HG03095 (cell line): ENCODE measurements around the gene PLEKHG4B.

Source experiments
- ATAC-seq: cut with Tn5 transposase; IDR thresholded peaks from one replicate; pipeline ENCODE4 v1.9.1; 2021; ENCODE audit warnings: moderate library complexity; ENCODE audit not compliant: unreplicated experiment

Gene PLEKHG4B

DNA sequence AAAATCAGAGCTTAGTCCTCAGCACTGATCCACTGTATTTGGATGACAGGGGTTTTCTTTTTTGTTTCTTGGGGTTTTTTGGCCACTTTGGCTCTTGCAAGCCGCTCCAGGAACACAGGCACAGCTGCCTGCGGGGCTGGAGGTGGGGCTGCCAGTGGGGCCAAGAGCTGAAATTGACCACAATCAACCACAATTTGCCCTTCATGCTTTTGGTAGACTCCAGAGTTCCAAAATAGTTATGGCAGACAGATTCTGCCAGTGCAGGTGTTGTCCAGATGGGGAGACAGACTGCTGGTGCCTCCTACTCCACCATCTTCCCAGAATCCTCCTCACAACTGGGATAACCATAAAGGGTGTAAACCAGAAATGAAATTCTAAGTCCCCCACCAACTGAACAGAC, 36.5 kb downstream of the PLEKHG4B start:
- no peak for ATAC-seq

DNA sequence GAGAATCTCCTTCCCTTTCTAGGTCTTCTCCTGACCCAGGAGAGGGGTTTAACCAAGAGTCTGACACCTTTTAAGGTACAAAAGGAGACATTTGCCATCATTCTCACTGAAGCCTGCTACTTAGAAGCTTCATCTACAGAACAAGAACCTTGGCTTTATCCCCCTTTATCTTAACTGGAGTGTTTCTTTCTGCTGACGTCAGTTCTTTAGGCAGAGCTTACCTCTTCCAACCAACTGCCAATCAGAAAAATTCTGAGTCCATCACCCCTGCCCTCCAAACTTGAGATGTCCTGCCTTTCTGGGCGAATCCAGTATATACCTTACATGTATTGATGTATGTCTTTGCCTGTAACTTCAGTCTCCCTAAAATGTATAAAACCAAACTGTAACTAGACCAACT, 37.2 kb downstream of the PLEKHG4B start:
- ATAC-seq, result no peak

DNA sequence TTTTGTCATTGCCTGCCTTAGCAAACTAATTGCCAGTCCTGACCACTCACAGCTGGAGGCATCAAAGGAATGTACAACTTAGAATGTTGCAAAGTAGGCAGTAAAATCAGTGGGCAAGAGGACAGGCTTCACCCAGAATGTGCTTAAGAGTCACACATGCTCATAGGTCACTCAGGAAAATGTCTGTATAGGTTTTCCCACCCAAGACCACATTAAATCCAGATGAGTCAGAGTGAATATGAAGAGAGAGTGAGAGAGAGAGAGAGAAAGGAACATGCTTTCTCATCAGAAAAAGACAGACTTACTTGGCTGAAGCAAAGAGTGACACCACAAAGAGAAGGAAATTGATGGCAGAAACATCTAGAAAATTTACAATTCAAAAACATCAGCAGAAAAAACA, 37.9 kb downstream of the PLEKHG4B start:
- no peak for ATAC-seq

DNA sequence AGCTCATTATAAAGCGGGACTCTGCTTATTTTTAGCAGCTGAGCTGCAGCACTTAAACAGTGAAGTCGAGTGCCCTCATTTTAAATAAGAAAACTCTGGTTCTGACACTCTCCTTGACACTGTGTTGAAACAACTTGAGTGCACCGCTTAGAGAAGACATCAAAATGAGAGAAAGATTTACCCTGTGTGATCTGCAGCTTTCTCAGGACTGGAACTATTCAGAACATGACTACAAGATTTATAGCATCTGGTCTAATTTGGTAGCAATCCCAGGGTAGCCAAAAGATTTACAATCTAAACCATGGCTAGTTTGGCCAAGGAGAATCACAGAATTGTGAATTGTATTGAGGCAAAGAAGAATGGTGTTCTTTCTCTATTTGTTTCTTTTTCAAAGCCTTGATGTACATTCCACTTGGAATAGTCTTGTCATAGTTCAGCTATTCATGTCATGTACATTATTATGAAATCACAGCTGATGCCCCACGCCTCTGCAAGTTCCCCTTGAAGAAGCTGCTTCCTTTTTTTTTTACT, 38.7 kb downstream of the PLEKHG4B start:
- ATAC-seq, result no peak

DNA sequence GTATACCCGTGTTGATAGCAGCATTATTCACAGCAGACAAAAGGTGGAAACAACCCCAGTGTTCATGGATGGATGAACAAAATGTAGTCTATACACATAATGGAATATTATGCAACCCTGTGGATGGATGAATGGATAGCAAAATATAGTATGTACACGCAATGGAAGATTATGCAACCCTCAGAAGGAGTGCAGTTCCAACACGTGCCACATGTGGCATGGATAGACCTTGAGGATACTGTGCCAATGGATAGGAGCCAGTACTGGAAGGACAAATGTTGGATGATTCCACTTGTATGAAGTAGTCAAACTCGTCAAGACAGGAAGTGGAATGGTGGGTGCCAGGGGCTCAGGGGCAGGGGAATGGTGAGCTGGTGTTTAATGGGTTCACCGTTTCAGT, 44.9 kb downstream of the PLEKHG4B start:
- ATAC-seq, result no peak

DNA sequence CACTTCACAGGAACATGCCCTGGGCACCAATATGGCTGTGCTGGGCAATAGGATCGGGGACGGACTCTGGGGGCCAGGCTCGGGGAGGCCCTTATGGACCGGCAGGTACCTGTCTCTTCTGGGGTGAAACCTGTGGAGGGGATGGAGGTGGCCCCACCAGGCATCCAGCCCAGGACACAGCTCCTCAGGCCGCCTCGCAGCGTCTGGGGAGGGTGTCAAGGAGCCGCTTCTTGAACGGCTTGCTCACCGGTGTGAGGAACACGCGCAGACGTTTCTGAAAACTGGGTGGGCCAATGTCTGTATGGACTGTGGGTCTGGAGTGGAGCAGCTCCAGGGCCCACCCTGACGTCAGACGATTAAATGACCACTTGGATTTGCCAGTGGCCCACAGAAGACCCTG, 45.8 kb downstream of the PLEKHG4B start:
- ATAC-seq, result no peak

DNA sequence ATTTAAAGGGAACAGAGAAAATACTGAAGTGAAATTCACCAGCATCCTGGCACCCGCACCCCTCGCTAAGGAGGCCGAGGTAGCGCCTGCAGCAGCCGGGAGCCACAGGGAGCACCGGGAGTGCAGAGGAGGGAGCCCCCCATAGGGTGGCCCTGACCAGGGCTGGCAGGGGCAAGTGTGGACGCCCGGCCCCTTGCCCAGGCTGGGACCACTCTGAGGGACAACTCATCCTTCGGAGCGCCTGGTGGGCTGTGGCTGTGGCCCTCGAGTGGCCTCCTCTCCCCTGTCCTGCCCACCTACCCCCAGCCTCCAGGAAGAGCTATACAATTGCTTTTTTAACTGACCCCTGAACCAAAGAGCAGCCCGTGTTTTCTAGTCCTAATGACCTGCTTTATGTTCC, 47.0 kb downstream of the PLEKHG4B start:
- no peak for ATAC-seq

DNA sequence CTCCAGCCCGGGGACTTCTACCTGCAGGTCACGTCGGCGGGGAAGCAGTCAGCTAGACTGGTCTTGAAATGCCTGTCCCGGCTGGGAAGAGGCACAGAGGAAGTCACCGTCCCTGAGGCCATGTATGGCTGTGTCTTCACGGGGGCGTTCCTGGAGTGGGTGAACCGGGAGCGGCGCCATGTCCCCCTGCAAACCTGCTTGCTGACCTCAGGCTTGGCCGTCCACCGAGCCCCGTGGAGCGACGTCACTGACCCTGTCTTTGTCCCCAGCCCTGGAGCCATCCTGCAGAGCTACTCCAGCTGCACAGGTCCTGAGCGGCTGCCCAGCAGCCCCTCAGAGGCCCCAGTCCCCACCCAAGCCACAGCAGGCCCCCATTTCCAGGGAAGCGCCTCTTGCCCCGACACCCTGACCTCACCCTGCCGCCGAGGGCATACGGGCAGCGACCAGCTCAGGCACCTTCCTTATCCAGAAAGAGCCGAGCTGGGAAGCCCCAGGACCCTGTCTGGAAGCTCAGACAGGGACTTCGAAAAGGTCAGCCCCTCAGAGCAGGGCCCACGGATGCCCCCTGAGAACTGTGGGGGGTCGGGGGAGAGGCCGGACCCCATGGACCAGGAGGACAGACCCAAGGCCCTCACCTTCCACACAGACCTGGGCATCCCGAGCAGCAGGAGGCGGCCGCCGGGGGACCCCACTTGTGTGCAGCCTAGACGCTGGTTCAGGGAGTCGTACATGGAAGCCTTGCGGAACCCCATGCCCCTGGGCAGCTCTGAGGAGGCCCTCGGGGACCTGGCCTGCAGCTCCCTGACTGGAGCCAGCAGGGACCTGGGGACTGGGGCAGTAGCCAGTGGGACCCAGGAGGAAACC, 47.8 kb downstream of the PLEKHG4B start:
- no peak for ATAC-seq

DNA sequence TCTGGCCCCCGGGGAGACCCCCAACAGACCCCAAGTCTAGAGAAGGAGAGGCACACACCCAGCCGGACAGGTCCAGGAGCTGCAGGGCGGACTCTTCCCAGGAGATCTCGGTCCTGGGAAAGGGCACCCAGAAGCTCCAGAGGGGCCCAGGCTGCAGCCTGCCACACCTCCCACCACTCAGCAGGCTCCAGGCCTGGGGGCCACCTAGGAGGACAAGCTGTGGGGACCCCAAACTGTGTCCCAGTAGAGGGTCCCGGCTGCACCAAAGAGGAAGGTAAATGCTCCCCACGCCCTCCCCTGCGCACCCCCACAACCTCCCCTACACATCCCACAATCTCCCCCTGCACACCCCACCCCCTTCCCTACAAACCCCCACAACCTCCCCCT, 48.5 kb downstream of the PLEKHG4B start:
- ATAC-seq, result no peak

DNA sequence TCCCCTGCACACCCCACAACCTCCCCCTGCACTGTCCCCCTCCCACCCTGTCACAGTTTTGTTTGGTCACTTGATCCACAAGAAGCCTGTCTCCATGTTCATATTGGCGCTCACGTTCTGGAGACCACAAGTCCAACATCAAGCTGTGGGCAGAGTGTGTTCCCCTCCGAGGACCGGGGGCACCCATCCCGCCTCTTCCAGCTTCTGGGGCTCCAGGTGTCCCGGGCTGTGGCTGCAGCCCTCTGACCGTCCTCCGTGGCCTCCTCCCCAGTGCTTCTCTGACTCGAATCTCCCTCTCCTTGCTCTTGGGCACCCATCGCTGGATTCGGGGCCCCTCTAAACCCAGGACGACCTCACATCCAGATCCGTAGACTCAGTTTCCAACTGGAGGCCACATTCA, 49.2 kb downstream of the PLEKHG4B start:
- ATAC-seq, result no peak

DNA sequence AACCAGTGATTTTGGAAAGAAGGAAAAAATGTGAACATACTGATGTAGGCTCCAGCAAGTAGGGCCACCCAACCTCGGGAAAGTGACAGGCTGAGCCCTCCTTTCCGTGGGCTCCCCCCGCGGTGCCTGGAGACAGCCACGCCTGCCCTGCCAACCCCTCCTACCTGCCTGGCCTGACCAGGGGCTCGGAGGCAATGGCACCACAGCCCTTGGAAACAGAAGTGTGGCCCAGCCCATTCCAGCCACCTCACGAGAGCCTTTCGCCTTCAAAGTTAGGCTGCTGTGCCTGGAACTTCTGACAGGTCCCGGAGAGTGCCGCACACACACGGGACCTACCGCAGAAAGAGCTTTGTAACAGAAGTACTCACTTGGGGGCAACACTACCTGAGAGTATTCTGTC, 49.8 kb downstream of the PLEKHG4B start:
- ATAC-seq, result no peak

DNA sequence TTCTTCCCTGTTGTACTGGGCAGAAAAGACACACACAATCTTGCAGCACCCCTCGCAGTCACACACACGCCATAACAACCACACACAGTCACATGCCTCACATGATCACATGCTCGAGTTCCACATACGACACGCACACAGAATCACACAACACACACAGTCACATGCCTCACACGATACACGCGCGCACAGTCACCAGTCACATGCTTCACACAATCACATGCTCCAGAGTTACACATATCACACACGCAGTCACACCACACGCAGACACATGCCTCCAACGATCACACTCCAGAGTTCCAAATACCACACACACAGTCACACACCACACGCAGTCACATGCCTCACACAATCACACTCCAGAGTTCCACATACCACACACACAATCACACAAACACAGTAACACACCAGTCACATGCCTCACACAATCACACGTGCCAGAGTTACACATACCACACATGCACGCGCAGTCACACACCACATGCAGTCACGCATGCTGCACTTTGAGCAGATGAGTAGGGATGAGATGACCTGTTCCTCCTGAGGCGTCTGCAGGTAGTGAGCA, 50.4 kb downstream of the PLEKHG4B start:
- ATAC-seq, result no peak

DNA sequence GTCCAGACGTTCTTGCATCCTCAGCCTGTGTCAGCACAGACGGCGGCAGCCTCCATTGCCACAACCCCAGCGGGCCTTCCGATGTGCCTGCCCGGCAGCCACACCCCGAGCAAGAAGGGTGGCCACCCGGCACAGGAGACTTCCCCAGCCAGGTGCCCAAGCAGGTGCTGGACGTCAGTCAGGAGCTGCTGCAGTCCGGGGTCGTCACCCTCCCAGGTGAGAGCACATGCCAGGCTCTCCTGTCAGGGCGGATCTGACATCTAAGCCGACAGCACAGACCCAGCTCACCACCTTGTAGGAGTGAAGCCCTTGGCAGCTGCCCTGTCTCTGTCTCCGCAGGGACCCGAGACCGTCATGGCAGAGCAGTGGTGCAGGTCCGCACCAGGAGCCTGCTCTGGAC, 51.1 kb downstream of the PLEKHG4B start:
- ATAC-seq, result no peak

DNA sequence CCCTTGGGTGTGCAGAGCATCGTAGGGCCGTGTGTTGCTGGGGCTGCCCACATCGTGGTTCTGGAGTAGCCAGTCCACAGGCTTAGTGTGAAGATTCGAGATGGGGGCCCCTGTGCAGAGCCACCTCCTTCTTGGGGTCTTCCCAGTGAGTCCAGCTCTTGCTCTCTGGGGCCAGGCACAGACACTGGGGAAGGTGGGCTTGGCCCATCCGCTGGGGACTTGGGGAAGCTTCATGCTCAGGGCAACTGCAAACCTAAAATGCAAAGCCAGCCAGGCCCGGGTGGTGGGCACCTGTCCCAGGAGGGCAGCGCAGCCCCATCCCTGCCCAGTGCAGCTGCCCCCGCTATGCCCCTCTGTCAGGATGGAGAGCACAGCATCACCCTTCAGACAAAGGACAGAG, 53.0 kb downstream of the PLEKHG4B start:
- no peak for ATAC-seq

DNA sequence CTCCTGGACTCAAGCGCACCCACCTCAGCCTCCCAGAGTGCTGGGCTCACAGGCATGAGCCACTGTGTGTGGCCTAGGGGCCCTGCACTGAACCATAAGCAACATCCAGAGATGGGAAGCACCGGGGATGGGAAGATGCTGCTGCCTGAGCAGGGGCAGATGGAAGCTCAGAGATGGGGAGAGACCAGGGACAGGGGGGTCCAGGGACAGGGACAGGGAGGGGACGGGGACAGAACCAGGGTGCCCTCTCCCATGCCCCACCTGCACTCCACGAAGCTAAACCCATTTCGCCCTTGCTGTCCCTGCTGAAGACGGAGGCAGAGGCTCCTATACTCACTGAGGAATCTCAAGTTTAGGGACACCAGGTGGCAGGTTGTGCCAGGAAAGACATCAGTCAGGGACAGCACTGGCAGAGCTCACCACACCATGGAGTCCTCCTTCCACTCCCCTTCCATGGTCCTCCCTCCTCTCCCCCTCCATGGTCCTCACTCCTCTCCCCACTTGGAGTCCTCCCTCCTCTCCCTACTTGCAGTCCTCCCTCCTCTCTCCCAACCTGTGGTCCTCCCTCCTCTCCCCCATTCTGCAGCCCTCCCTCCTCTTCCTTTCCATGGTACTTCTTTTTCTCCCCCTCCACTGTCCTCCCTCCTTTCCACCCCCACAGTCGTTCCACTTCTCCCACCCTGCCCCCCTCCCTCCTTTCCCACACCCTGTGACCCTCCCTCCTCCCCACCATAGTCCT, 53.8 kb downstream of the PLEKHG4B start:
- ATAC-seq, result no peak

DNA sequence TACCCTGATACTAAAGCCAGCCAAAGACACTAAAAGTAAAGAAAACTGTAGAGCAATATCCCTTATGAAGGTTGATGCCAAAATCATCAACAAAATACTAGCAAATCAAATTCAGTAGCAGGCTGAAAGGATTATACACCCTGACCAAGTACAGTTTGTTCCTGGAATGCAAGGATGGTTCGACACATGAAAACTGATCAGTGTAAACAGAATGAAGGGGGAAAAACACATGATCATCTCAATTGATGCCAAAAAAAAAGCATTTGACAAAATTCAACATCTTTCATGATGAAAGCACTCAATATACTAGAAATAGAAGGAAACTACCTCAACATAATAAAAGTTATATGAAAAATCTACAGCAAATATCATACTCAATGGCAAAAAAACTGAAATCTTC, 55.8 kb downstream of the PLEKHG4B start:
- ATAC-seq, result no peak

DNA sequence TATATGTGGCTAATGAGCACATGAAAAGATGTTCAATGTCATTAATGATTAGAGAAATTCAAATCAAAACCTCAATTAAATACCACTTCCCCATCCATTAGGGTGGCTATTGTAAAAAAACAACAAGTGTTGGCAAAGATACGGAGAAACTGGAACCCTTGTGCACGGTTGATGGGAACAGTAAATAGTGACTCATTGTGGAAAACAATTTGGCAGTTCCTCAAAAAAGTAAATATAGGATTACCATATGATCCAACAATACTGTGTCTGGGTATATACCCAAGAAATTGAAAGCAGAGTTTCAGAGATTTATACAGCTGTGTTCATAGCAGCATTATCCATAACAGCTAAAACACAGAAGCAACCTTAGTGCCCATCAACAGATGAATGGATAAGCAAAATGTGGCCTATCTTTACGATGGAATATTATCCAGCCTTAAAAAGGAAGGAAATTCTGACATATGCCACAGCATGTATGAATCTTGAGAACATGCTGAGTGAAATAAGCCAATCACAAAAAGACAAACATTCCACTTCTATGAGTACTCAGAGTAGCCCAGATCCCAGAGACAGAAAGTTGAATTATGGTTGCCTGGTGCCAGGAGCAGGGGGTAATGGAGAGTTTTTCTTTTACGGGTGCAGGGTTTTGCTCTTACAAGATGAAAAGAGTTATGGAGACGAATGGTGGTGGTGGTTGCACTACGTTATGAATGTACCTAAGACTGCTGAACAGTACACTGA, 57.9 kb downstream of the PLEKHG4B start:
- ATAC-seq, result no peak

DNA sequence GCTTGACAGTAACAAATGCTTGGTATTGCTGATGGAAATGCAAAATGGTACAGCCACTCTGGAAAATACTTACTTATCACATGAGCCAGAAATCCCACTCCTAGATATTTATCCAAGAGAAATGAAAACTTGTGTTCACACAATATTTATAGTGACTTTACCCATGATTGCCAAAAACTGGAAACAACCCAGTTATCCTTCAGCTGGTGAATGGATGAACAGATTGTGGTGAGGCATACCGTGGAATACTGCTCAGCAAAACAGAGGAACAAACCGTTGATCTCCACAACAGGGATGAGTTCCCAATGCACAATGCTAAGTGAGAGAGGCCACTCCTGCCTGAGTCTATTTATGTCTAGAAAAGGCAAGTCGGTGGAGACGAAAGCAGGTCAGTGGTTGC, 58.8 kb downstream of the PLEKHG4B start:
- ATAC-seq, result no peak

DNA sequence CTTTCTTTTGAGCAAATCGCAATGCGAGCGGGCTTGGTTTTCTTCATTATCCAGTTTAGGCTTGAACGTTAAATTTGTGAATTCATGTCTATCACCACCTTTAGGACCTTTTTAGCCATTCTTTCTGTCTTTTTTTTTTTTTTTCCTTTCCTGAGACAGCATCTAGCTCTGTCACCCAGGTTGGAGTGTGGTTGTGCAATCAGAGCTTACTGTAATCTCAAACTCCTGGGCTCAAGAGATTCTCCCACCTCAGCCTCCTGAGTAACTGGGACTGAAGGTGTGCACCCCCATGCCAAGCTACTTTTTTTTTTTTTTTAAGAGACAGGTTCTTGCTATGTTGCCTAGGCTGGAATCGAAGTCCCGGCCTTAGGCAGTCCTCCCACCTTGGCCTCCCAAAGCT, 60.1 kb downstream of the PLEKHG4B start:
- ATAC-seq, result no peak

DNA sequence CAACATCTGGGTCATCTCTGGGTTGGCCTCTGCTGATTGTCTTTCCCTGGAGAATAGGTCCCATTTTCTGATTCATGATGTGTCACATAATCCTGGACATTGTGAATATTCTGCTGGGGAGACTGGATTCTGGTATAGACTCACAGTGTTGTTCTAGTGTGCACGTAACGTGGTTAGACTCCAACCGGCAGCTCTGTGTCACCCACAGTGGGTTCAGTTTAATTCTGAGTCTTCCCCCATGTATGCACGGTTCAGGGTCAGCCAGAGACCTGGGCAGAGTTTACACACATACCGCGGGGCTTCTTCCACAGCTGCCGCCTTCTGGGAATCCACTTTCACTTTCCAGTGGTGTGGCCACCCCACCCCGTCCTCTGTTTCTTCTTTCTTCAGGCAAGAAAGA, 61.3 kb downstream of the PLEKHG4B start:
- ATAC-seq, result no peak

DNA sequence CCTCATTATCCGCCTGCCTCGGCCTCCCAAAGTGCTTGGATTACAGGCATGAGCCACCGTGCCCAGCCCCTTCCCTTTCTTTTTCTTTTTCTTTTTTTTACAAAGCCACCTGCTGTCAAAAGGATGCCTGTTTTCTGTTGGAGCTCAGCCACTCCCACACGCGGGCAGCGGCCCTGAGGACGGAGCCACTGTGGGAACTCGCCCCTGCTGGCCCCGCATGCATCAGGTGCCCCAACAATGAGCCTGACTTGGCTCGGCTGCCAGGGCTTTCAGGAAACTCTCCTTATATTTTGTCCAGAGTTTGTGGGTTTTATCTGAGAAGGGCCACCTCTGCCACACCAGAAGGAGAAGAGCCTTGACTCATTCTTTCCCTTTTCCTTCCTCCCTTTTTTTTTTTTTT, 62.3 kb downstream of the PLEKHG4B start:
- no peak for ATAC-seq
